Lower lobe of right lung (tissue), 2 donors: ENCODE data around the gene INSC. TPM values are rescaled to one million over a fixed set of nuclear protein-coding genes. Genes with fewer than 3 reads are reported as not detected.

Experiments
- ATAC-seq, 2 donors: fragments of 200-7000 bp; cut with Tn5 transposase; one replicate each; pipeline ENCODE4 v1.9.1; 2020 to 2022; ENCODE audit warnings: mild to moderate bottlenecking in 2 of 2, moderate library complexity in 2 of 2
- DNase-seq: peaks from one replicate; pipeline ENCODE4 v3.0.0-alpha.2; 2020
- H3K27ac ChIP-seq: fragments of 200-600 bp; one replicate; pipeline ENCODE4 v1.8.0; 2022
- H3K27me3 ChIP-seq: fragments of 200-600 bp; one replicate; pipeline ENCODE4 v1.8.0; 2022; ENCODE audit warnings: low read depth
- H3K36me3 ChIP-seq: fragments of 200-600 bp; one replicate; pipeline ENCODE4 v1.8.0; 2022; ENCODE audit warnings: mild to moderate bottlenecking
- H3K4me1 ChIP-seq: fragments of 200-600 bp; one replicate; pipeline ENCODE4 v1.8.0; 2022
- H3K4me3 ChIP-seq: fragments of 200-600 bp; one replicate; pipeline ENCODE4 v1.8.0; 2022; ENCODE audit warnings: mild to moderate bottlenecking
- H3K9me3 ChIP-seq: fragments of 200-600 bp; one replicate; pipeline ENCODE4 v1.8.0; 2022
- CTCF ChIP-seq: fragments of 200-600 bp; IDR thresholded peaks from one replicate; pipeline ENCODE4 v1.8.0; 2022; ENCODE audit warnings: antibody characterized with exemption, mild to moderate bottlenecking
- intact Hi-C: fragments of 100-400 bp; cut with DNase I; formaldehyde crosslinking; loops from one replicate; pipeline ENCODE4 v1.11.0; 2022
- total RNA-seq: library from RNA; stranded (reverse); fragmentation: NEBNext Ultra II Directional; extraction: Animal tissue kit (Norgen Biotek cat#: 25700); gene quantifications from one replicate; pipeline ENCODE4 v1.2.1, GENCODE V29; 2021
- donor health status: DM: no; HTN: yes; CAD: no; lungs with severe emphysema.

INSC gene
- total RNA-seq, 1 donor from 2014 or later, result 1.1 TPM

GRCh38 chr11:15258433-15259165, 143.9 kb downstream of the INSC start:
- no peak overlapping the region for H3K4me3 ChIP-seq
- ATAC-seq (peak; percentile 67 to 78), DNase-seq (no peak)
- no peaks in the 10 kb centered on the region for H3K36me3 ChIP-seq
- intact Hi-C loops, result no loop called here
- TF ChIP-seq CTCF, result no peak
- H3K27ac ChIP-seq, result no peak overlapping the region
- H3K9me3 ChIP-seq, result no peaks in the 10 kb centered on the region
- no peaks in the 10 kb centered on the region for H3K4me1 ChIP-seq
- peaks cover 4% of the 10 kb centered on the region for H3K27me3 ChIP-seq

DNA sequence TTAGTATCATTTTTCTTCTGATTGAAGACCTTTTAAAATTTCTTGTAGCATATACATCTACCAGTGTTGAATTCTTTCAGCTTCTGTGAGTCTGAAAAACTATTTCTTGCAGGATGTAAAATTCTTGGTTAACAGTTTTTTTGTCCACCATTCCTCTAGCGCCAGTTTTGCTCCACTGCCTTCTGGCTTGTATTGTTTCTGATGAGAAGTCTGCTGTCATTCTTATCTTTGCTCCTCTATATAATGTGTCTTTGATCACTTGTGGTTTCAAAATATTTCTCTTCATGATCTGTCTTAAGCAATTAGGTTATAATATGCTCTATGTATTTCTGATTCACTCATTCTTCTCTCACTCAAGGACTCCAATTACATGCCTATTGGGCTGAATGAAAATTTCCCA, 152.3 kb downstream of the INSC start:
- no peak for TF ChIP-seq CTCF
- H3K27ac ChIP-seq, result no peak overlapping the region
- H3K4me1 ChIP-seq, result no peaks in the 10 kb centered on the region
- intact Hi-C loops, result no loop called here
- ATAC-seq (no peak), DNase-seq (no peak)
- H3K9me3 ChIP-seq, result peaks cover 18% of the 10 kb centered on the region
- no peaks in the 10 kb centered on the region for H3K27me3 ChIP-seq
- no peak overlapping the region for H3K4me3 ChIP-seq
- H3K36me3 ChIP-seq, result no peaks in the 10 kb centered on the region

- no peak for DNase-seq
- no peak for TF ChIP-seq CTCF
- H3K27ac ChIP-seq, result no peak overlapping the region
- H3K9me3 ChIP-seq, result peaks cover 18% of the 10 kb centered on the region
- no peaks in the 10 kb centered on the region for H3K36me3 ChIP-seq
- H3K4me3 ChIP-seq, result no peak overlapping the region
- ATAC-seq, result no peak
- intact Hi-C loops, result no loop called here
- H3K4me1 ChIP-seq, result no peaks in the 10 kb centered on the region
- no peaks in the 10 kb centered on the region for H3K27me3 ChIP-seq
Measured at GRCh38 chr11:15268598-15268997, 153.9 kb downstream of the INSC start.

DNA sequence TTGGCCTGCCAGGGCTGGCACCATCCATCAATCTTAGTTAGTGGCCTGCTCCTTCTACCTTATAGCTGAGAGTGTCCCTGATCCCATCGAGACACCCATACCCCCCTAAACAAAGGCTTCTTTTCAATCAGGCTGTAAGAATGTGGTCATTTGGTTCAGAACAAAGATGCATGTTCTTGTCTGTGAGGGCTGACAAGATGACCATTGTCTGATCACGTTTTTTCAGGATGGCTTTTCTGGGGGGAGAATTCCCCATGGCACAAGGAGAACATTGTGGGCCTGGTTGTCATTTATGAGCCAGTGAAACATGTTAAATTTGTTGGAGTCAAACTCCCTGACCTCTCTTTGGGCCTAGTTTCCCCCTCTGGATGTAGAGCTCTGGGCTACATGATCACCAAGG, 160.4 kb downstream of the INSC start:
- no peaks in the 10 kb centered on the region for H3K36me3 ChIP-seq
- H3K27ac ChIP-seq, result no peak overlapping the region
- DNase-seq, result no peak
- no peaks in the 10 kb centered on the region for H3K27me3 ChIP-seq
- no peak overlapping the region for H3K4me3 ChIP-seq
- no peak for ATAC-seq
- intact Hi-C loops, result no loop called here
- TF ChIP-seq CTCF, result no peak
- no peaks in the 10 kb centered on the region for H3K9me3 ChIP-seq
- H3K4me1 ChIP-seq, result no peaks in the 10 kb centered on the region

DNA sequence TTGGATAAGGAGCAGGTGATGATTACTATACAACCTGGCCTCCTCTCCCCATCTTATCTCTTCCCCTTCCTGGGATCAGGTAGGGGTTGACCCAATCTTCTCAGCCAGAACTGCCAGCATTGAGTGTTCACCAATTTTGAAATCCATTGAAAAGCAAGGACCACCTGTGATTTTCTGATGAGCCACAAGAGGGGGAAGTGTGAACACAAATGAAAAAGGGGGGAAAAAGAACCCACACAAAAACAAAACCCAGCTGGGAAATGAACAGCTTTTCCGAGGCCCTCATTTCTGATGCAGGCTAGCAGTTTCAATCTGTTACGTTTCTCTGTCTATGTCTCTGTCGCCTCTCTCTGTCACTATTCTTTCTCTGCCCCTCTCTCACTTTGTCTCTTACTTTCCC, 161.9 kb downstream of the INSC start:
- intact Hi-C loops, result no loop called here
- DNase-seq, result no peak
- no peak overlapping the region for H3K4me3 ChIP-seq
- no peaks in the 10 kb centered on the region for H3K9me3 ChIP-seq
- no peaks in the 10 kb centered on the region for H3K27me3 ChIP-seq
- H3K4me1 ChIP-seq, result no peaks in the 10 kb centered on the region
- ATAC-seq, result no peak
- no peak for TF ChIP-seq CTCF
- no peaks in the 10 kb centered on the region for H3K36me3 ChIP-seq
- H3K27ac ChIP-seq, result no peak overlapping the region
